ENCODE data around the gene STK32C.
"Not testable (repeated sequence)": the region's sequence is repeated elsewhere in the genome, so short reads cannot be mapped to it uniquely, and the experiment has no call there.

The STK32C gene

GRCh38 chr10:132299371-132300336 is 8.1 kb downstream of the STK32C start:
- no peak for DNase-seq

- DNase-seq = no peak
Measured at GRCh38 chr10:132298038-132298881, 9.5 kb downstream of the STK32C start.

GRCh38 chr10:132297526-132297925 is 10.2 kb downstream of the STK32C start:
- no peak for DNase-seq

- DNase-seq = no peak
Measured at GRCh38 chr10:132296666-132297443, 10.9 kb downstream of the STK32C start.

- DNase-seq = not testable (repeated sequence)
Measured at GRCh38 chr10:132295481-132295880, 12.3 kb downstream of the STK32C start.

GRCh38 chr10:132294561-132295318 is 13.0 kb downstream of the STK32C start:
- DNase-seq = peak; percentile 58

GRCh38 chr10:132293813-132294520 is 13.8 kb downstream of the STK32C start:
- DNase-seq = no peak

GRCh38 chr10:132293201-132293812 is 14.4 kb downstream of the STK32C start:
- DNase-seq = no peak

- DNase-seq = no peak
Measured at GRCh38 chr10:132292287-132293200, 15.2 kb downstream of the STK32C start.

GRCh38 chr10:132291826-132292225 is 15.9 kb downstream of the STK32C start:
- DNase-seq = no peak

GRCh38 chr10:132290631-132291030 is 17.1 kb downstream of the STK32C start:
- DNase-seq = no peak

- DNase-seq = no peak
Measured at GRCh38 chr10:132289439-132289838, 18.3 kb downstream of the STK32C start.

GRCh38 chr10:132283604-132284382 is 24.0 kb downstream of the STK32C start:
- DNase-seq = no peak

GRCh38 chr10:132282667-132283603 is 24.8 kb downstream of the STK32C start:
- DNase-seq = no peak

- peak; percentile 20 for DNase-seq
Measured at GRCh38 chr10:132281915-132282666, 25.7 kb downstream of the STK32C start.

GRCh38 chr10:132280646-132281074 is 27.1 kb downstream of the STK32C start:
- no peak for DNase-seq

Measured in NCI-H748 treated with DMSO at 0.1 percent for 48 hours (cell line).